GF-D8 (cell line): Measurements from ENCODE around the gene PAK4.
A peak's percentile ranks its signal among the peaks of the same experiment; 100 is the strongest.
"Not testable (repeated sequence)": the region's sequence is repeated elsewhere in the genome, so short reads cannot be mapped to it uniquely, and the experiment has no call there.

Experiments
- DNase-seq: peaks from one replicate; lab custom pipeline; 2025; lab: John Stamatoyannopoulos, UW

Gene PAK4

DNA sequence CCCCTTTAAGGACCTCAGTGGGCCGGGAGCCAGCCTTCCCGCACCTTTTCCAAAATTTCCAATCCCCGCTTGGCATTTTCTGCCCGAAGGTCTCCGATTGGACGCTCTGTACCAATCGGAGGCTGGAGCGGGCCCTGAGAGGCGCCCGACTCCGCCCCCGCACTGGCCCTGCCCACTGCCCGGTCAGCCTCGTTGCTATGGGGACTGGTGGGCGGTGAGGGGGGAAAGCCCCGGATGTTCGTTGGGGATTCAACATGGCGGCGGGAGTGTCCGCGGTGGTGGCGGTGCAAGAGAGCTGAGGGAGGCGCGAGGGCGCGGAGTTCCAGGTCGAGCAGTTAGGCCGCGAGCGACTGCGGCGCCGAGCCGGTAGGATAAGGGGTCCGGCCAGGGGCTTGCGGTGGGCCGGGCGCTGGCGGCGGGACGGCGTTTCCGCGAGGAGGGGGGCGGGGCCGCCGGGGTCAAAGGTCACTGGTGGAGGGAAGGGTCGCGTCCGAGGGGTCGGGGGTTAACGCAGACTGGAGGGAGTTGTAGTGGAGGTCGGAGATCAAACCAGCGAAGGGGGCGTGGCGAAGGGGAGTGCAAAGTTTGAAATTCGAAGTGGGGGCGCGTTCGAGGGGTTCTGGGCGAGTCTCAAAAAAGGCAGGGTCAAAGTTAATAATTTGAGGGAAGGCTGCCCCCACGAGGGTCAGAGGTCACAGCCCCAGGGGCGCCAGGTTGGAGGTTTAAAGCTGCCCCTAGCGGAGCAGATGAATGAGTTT, at the start of gene PAK4:
PAK4 (plus strand) TSS at position 233 of the 758 bp plus-strand sequence. CDS start 43,768 bp downstream, outside the sequence.
- peak; percentile 89 for DNase-seq

DNA sequence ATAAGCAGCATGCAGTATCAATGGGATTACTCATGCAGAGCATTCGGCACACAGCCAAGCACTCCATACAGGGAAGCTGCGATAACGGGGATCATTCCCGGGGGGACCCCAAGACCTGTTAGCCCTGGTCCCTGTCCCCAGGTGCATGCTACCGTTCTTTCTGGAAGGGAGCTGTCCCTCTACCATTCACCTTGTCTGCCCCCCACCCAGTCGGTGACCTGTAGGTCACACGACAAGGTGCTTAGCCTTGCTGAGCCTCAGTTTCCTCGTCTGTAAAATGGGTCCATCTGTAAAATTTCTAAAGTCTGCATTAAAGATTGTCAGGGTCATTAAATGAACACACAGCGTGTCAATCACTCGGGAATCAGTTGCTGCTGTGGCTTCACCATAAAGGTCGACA, 48.3 kb upstream of the PAK4 start:
- DNase-seq = no peak

DNA sequence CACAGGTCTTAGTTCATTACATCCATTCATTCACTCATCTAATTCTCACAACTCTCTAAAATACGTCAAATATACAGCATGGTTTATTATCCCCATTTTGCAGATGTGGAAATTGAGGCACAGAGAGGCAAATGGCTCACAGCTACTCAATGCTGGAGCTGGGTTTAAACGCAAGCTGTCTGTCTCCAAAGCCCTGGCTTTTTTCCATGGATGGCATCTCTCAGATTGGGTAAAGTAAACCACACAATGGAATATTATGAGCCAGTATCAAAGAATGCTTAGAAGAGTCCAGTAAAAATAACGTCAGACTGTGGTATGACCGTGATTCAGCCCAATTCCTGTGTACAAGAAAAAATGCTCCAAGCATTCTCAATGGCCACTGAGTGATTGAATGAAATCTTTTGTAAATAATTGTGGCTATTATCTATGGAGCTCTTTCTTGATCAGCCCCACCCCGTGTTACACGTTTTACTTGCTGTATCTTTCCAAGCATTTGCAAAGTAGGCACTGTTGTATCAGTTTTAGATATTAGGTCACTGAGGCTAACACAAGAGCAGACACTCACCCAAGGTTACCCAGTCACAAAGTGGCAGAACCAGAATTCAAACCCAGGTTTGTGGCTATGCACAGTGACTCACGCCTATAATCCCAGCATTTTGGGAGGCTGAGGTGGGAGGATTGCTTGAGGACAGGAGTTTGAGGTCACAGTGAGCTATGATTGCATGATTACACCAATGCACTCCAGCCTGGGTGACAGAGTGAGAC, 47.0 kb upstream of the PAK4 start:
- DNase-seq = no peak

DNA sequence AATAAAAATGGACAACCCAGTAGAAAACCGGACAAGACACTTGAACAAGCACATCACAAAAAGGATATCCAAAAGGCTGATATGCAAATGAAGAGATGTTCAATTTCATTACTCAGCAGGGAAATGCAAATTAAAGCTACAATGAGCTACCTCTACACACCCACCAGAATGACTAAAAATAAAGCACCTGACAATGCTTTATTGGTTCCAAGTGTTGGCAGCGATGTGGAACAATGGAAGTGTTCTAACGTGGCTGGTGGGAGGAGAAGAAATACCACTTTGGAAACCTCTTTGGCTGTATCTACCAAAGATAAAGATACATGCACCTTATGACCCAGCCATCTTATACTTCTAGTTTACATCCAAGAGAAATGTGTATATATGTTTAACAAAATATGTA, 45.2 kb upstream of the PAK4 start:
- no peak for DNase-seq

DNA sequence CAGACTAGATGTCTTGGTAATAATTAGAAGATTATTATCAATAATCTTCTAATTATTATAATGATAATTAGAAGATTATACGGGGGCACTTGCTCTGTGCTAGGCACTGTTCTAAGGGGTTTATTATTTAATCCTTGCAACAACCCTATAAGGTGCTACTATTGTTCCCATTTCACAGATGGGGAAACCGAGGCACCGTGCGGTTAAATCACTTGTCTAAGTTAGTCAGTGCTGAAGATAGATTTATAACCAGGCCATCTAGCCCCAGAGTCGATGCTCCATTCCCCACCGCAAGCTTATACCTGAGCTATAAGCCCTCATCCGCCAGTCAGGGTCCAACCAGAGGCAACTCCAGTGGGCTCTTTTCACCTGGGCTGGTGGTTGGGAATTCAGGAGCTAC, 43.4 kb upstream of the PAK4 start:
- no peak for DNase-seq

DNA sequence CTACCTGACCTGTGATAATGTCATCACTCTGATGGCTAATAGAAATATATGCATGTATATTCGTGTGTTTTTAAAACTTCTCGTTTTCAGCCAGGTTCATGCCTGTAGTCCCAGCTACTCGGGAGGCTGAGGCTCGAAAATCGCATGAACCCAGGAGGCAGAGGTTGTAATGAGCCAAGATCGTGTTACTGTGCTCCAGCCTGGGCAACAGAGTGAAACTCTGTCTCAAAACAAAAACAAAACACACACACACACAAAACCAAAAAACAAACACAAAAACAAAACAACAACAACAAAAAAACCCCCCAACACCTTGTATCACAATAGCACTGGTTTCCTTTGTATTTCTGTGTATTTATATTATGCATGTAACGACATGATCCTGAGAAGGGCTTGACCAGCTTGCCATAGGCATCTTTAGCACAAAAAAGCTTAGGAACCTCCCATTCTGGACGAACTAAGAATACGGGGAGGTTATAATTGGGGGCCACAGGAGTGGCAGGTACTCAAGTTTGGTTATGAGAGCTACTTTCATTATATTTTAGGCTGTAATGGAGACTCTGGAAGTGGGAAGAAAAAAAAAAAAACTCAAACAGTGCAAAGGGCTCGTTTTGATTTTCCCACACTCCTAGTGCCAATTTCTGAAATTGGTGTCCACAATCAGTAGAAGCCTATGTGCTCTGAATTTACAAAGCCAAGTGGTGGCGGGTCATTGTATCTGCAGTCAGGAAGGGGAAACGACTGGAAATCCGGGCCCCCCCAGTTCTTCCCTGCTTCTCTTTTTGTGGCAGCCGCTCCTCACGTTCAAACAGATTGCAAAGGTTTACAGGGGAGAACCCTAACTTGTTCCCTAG, 42.6 kb upstream of the PAK4 start:
- DNase-seq = no peak

DNA sequence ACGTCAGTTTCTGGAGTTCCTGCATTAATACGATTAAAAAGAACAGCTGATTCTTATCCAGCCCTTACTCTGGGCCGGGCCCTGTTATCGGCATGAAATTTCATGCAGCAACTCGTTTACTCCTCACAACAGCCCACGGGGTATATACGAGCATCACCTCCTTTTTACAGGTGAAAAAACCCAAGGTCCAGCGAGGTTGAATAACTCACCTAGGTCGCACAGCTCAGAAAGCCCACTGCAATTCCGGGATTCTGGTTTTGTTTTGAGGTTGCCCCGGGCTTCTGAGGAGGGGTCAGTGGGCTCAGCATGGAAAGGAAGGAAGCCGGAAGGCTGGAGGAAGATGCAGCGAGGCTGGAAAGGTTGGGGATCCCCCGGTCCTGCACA, 42.0 kb upstream of the PAK4 start:
- DNase-seq = no peak

DNA sequence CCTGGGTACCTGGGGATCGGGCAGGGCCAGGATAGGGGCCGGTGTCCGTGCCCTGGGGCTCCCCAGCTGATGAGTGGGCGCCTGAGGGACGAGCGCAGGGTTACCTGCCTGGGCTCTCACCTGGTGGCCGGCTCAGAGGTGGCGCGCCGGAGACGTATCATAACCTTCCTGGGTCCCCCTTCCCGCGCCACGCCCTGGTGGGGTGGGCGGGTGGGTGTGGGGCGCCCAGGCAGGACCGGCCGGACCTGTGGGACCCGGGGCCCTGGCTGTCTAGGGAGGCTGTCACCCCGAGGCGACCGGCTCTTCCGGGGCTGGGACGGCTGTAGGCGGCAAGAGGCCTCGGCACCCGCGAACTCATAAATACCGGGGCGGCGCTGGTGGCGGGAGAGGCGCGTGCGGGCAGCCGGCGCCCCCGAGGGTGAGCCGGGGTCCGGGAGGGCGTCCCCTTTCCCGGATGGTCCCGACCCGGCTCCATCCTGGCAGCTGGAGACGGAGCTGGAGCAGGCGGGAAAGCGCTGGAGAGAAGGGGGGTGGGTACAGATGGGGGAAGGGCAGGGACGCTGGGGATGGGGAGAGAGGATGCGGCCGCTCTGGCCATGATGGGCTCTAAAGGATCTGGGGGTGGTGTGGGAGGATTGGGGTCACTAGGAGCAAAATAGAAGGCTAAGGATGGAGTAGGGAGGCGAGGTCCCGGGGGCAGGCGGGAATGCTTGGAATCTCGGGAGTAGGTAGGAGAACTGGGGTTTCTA, 41.4 kb upstream of the PAK4 start, which contains the start of gene ACP7:
ACP7 (plus strand) TSS at position 386 of the 749 bp plus-strand sequence. CDS start 902 bp downstream, outside the sequence.
- no peak for DNase-seq

DNA sequence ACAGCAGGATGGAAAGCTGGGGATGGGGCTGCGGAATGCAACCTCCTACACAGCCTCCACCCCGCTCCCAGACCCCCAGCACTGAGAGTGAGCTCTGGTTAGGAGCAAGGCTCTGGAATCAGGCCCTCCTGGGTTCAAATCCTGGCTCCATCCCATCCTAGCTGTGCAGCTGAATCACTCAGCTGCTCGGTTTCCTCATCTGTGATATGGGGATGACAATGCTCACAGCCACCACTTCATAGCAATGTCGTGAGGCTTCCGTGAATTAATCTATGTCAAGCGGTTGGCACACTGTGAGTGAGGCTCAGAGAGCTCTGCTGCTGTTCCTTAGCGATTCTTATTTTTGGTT, 40.9 kb upstream of the PAK4 start:
- DNase-seq = no peak

DNA sequence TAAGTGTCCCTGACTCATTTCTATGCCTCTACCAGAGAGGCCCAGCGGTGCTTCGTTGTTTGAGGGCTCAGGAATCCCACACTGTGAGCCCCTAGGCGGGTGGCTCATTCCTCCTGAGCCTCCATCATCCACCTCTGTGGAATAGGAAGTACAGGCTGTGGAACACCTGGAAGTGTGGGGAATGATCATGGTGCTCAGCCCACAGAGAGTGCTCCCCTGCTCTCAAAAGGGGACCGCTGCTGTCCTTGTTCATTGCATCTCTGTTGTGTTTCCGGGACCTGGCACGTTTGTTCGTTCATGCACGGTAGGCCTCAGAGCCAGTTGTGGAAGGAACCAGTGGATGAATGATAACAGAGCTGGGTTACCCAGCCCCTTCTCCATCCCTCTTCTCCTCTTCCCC, 40.2 kb upstream of the PAK4 start:
- DNase-seq = no peak

DNA sequence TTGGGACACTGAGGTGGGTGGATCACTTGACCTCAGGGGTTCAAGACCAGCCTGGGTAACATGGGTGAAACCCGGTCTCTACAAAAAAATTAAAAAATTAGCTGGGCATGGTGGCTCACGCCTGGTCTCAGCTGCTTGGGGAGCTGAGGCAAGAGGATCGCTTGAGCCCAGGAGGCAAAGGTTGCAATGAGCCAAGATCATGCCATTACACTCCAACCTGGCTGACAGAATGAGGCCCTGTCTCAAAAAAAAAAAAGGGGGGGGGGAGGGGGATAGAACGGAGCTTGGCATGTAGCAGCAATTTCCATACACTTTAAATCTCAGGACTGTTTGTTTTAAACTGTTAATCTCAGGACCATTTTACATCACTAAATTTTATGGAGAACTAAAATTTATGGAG, 39.2 kb upstream of the PAK4 start:
- no peak for DNase-seq

DNA sequence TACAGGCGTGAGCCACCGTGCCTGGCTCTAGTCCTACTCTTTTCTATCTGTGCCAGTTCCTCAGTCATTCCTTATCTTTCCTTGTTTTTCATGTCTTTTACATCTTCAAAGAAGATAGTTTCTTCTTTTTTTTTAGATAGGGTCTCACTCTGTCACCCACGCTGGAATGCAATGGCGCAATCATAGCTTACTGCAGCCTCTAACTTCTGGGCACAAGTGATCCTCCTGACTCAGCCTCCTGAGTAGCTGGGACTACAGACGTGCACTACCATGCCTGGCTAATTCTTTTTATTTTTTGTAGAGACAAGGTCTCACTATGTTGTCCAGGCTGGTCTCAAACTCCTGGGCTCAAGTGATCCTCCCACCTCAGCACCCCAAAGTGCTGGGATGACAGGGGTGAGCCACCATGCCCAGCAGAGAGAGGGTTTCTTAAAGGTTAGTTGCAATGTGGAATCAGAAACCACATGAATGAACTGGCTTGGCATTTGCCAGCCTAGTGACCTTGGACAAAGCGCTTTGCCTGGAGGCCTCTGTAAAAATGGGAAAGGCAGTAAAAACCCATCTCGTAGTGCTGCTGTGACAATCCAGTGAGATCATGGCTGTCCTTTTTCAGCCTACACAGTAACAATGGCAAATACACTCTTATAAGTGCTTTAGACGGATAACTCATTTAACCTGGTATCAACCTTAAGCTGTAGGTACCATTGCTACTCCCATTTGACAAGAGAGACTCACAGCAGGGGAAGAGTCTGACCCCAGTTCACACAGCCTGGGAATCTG, 37.5 kb upstream of the PAK4 start:
- no peak for DNase-seq

DNA sequence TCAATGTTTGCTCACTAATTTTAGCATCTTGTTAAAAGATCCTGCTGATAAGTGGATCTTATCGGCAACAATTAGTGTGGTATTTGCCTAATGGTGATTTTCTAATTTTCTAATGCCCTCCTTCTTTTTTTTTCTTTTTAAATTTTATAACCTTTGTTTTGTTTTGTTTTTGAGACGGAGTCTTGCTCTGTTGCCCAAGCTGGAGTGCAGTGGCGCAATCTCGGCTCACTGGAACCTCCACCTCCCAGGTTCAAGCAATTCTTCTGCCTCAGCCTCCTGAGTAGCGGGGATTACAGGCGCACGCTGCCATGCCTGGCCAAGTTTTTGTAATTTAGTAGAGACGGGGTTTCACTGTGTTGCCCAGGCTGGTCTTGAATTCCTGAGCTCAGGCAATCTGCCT, 35.6 kb upstream of the PAK4 start:
- not testable (repeated sequence) for DNase-seq

DNA sequence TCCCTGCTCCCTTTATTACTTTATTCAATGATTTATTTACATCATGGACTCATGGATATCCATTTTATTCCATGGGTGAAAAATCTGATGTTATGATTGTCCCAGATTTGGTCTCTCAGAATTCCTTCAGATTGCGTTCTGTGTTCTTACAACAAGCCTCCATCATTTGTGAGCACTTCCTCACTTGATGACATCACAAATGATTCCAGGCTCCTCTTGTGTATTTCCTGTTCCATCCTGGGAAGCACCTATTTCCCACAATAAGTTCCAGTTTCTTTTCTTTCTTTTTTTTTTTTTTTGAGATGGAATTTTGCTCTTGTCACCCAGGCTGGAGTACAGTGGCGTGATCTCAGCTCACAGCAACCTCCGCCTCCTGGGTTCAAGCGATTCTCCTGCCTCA, 34.7 kb upstream of the PAK4 start:
- DNase-seq = no peak

DNA sequence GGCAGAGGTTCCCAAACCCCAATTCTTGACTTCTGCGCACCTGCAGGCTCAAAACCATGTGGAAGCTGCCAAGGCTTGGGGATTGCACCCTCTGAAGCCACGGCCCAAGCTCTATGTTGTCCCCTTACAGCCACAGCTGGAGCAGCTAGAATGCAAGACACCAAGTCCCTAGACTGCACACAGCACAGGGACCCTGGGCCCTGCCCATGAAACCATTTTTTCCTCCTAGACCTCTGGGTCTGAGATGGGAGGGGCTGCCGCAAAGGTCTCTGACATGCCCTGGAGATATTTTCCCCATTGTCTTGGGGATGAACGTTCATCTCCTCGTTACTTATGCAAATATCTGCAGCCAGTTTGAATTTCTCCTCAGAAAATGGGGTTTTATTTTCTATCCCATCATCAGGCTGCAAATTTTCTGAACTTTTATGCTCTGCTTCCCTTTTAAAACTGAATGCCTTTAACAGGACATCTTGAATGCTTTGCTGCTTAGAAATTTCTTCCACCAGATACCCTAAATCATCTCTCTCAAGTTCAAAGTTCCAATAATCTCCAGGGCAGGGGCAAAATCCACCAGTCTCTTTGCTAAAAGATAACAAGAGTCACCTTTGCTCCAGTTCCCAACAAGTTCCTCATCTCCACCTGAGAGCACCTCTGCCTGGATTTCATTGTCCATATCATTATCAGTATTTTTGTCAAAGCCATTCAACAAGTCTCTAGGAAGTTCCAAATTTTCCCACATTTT, 29.6 kb upstream of the PAK4 start:
- DNase-seq = not testable (repeated sequence)

DNA sequence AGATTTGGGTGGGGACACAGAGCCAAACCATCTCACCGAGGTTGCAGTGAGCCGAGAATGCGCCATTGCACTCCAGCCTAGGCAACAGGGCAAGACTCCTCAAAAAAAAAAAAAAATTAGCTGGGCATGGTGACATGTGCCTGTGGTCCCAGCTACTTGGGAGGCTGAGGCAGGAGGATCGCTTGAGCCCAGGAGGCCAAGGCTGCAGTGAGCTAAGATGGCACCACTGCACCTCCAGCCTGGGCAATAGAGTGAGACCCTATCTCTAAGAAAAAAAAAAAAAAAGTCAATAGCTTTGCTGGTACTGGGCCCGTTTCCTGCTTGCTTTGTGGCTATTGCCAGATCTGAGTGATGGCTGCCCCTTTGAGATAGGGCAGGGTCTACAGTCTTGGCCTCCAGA, 28.3 kb upstream of the PAK4 start:
- no peak for DNase-seq

DNA sequence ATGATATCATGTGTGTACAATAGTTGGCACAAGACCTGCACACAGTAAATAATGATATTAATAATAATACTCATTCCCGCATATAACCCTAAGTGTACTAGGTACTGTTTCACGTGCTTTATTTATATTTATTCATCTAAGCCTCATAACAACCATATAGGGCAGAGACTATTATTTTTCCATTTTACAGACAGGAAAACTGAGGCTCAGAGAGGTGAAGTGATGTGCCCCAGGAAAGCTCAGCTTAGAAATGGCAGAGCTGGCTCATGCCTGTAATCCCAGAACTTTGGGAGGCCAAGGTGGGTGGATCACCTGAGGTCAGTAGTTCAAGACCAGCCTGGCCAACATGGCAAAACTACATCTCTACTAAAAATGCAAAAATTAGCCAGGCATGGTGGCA, 27.9 kb upstream of the PAK4 start:
- DNase-seq = no peak

DNA sequence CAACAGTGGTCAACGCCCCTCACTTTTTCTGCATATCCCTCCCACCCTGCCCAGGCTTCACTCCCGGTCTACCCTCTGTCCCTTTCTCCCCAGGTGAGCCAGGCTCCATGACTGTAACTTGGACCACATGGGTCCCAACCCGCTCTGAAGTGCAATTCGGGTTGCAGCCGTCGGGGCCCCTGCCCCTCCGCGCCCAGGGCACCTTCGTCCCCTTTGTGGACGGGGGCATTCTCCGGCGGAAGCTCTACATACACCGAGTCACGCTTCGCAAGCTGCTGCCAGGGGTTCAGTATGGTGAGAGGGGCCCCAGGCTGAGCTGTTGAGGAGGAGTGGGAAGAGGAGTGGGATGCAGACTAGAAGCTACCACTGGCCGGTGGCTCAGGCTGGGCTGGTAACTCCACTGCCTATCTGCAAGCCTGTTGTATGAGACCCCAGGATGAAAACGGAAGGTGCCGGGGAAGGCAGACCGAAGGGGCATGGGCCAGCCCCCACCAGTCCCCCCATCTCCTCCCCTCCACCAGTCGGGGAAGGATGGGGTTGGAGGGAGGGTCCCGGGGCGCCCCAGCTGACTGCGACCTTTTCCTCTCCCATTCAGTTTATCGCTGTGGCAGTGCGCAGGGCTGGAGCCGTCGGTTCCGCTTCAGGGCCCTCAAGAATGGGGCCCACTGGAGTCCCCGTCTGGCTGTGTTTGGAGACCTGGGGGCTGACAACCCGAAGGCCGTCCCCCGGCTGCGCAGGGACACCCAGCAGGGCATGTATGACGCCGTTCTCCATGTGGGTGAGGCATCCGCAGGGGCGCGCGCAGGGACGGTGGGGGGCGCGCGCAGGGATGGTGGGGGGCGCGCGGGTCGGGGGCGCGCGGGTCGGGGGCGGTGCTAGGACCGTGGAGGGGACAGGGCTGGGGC, 27.0 kb upstream of the PAK4 start:
- no peak for DNase-seq

DNA sequence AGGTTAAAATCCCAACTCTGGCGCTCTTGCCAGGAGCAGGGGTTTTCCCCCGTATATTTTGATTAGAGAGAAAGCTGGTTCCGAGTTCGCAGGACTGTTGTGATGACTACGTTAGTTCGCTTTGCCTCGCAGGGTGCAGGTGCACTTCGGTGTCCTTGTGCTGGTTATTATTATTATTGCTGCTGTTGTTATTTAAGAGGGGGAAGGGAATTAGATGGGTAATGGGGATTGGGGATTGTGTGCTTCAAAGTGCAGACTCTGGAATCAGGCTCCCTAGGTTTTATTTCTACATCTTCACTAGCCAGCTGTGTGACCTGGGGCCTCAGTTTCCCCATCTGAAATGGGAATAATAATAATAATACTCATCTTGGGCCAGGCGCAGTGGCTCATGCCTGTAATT, 26.2 kb upstream of the PAK4 start:
- no peak for DNase-seq
